Superior temporal gyrus (tissue), 1 donor: ENCODE data around the gene SLC35E4.
"Not testable (repeated sequence)": the region's sequence is repeated elsewhere in the genome, so short reads cannot be mapped to it uniquely, and the experiment has no call there.

Experiments
- DNase-seq: peaks from one replicate; pipeline ENCODE4 v3.0.0-alpha.2; 2016; ENCODE audit errors: extremely low spot score

Gene SLC35E4

GRCh38 chr22:30611197-30611596 is 24.4 kb upstream of the SLC35E4 start:
- DNase-seq: no peak

DNA sequence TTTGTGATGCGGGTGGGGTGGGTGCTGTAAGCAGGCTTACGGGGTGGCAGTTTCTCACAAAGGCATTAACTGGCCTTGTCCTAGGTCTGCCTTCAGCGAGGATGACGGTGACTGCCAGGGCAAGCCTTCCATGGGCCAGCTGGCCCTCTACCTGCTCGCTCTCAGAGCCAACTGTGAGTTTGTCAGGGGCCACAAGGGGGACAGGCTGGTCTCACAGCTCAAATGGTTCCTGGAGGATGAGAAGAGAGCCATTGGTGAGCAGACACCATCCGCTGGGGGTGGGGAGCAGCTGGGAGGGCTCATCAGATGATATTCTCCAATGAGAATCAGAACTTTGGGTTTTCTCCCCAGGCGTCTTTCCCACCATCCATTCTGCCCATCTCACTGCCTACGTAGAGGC is 22.8 kb upstream of the SLC35E4 start:
- DNase-seq: no peak

DNA sequence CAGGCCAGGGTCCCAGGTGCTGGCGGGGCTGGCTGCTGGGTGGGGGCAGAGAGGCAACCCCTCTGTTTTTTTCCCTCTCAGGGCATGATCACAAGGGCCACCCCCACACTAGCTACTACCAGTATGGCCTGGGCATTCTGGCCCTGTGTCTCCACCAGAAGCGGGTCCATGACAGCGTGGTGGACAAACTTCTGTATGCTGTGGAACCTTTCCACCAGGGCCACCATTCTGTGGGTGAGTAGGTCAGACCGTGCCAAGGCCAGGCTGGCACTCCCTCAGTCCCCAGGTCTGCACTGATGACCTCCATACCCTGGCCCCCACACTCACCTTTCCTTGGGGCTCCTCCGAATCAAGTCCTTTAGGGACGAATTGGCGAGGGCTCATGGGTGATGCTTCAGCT is 21.3 kb upstream of the SLC35E4 start:
- DNase-seq: no peak

DNA sequence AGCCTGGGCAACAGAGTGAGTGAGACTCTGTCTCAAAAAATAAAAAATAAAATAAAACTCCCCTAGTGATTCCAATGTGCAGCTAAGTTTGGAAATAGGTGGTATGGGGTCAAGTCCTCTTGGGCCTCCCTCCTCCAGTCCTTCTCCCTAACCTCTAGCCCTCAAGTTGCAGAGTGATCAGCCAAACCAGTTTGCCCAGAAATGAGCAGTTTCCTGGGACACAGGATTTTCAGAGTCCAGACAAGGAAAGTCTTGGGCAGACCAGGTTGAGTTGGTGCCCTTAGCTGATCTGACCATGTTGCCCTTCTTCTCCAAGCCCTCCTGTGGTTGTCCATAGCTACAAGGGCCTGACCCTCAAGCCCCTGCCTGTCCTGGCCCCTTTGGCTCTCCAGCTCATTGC is 20.7 kb upstream of the SLC35E4 start:
- no peak for DNase-seq

DNA sequence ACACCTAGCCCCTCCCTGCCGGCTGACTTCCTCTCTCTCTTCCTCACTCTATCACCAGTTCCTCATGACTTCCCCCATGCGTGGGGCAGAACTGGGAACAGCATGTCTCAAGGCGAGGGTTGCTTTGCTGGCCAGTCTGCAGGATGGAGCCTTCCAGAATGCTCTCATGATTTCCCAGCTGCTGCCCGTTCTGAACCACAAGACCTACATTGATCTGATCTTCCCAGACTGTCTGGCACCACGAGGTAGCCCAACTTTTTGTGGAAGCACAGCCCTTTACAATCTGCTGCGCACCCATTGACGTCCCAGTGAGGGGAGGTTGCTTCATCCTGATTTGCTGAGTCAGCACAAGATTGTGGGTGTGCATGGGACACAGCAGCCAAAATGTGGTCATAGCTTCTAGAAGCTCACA is 20.0 kb upstream of the SLC35E4 start:
- no peak for DNase-seq

DNA sequence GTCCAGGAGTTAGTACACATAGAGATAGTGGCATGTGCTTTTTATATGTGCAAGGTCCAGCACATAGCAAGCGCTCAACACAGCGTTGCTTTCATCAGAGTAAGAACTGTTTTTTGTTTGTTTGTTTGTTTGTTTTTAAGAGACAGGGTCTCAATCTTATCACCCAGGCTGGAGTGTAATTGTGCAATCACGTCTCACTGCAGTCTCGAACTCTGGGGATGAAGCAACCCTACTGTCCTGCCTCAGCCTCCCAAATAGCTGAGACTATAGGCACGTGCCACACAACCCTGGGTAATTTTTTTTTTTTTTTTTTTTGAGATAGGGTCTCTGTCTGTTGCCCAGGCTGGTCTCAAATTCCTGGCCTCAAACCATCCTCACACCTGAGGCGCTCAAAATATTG is 17.8 kb upstream of the SLC35E4 start:
- DNase-seq: no peak

DNA sequence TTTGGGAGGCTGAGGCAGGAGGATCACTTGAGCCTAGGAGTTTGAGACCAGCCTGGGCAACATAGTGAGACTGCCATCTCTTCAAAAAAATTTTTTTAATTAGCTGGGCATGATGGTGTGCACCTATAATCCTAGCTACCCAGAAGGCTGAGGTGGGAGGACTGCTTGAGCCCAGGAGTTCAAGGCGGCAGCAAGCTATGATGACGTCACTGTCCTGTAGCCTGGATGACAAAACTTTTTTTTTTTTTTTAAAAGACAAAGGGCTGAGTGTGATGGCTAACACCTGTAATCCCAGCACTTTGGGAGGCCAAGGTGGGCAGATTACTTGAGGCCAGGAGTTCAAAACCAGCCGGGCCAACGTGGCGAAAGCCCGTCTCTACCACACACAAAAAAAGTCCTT is 15.7 kb upstream of the SLC35E4 start:
- not testable (repeated sequence) for DNase-seq

- DNase-seq: no peak
Measured at GRCh38 chr22:30626413-30626812, 9.2 kb upstream of the SLC35E4 start.

DNA sequence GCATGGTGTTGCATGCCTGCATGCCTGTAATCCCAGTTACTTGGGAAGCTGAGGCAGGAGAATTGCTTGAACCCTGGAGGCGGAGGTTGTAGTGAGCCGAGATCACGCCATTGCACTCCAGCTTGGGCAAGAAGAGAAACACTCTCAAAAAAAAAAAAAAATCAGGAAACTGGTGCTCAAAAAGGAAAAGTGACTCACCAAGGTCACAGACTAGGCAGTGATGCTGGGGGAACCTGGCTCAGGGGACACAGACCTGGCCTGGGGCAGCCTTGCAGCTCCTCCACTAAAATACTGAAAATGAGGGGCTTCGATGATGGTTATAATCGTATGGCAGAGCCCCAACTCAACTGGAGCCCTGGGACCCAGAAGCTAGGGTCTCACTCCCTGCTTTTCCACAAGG is 8.1 kb upstream of the SLC35E4 start:
- DNase-seq: no peak

DNA sequence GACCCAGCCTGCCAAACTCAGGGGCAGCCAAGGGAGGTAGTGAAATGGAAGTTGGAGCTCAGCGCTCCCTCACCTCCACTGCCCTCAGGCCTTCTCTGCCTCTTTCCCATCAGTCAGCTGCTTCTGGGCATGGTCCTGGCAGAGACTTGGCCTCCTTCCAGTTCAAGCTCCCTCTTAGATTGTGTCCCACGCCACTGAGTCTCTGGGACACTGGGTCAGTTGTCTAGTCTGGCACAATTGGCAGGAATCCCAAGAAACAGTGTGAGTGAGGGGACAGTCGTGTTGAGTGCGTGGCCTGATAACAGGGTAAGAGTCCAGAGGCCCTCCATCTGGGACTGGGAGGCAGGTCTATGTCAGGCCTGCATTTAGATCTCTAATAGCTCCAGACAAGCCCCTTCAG is 7.1 kb upstream of the SLC35E4 start:
- peak; percentile 48 for DNase-seq

- DNase-seq: not testable (repeated sequence)
Measured at GRCh38 chr22:30631469-30631868, 4.1 kb upstream of the SLC35E4 start.

- DNase-seq: peak; percentile 96
Measured at GRCh38 chr22:30634471-30635233, 929 bp upstream of the SLC35E4 start.

GRCh38 chr22:30636226-30637077 is 871 bp downstream of the SLC35E4 start:
- peak; percentile 29 for DNase-seq

GRCh38 chr22:30637701-30638114 is 2.1 kb downstream of the SLC35E4 start:
- no peak for DNase-seq

GRCh38 chr22:30640361-30640760 is 4.8 kb downstream of the SLC35E4 start:
- no peak for DNase-seq

DNA sequence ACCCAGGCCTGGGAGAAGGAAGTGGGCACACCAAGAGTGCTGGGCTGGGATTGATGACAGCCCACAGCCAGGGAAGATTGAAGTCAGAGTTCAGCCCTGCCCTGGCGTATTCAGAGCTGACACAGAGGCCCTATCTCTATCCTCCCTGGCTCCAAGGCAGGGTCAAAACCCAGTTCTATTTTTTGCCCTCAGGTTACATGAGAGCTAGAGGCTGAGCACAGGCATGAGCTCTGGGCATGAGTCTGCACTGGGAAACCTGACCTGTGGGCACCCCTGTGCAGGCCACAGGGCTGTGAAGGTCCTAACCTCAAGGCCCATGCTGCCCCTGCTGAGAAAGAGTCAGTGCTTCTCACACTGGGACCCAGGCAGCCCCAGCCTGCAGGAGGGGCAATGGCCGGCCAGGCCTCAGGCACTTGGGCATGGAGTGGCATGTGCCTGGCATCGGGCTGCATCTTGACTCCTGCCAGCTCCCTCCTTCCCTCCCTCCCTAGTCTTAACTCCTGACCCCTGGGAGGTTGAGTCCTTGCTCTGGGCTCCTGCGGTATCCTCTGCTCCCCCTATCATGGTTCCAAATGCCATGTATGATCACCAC is 5.4 kb downstream of the SLC35E4 start:
- DNase-seq: no peak

- DNase-seq: peak; percentile 33
Measured at GRCh38 chr22:30643055-30643875, 7.7 kb downstream of the SLC35E4 start.

GRCh38 chr22:30646518-30647160 is 11.1 kb downstream of the SLC35E4 start:
- no peak for DNase-seq

GRCh38 chr22:30647536-30647935 is 12.0 kb downstream of the SLC35E4 start:
- no peak for DNase-seq

- DNase-seq: no peak
Measured at GRCh38 chr22:30648825-30649224, 13.2 kb downstream of the SLC35E4 start.

DNA sequence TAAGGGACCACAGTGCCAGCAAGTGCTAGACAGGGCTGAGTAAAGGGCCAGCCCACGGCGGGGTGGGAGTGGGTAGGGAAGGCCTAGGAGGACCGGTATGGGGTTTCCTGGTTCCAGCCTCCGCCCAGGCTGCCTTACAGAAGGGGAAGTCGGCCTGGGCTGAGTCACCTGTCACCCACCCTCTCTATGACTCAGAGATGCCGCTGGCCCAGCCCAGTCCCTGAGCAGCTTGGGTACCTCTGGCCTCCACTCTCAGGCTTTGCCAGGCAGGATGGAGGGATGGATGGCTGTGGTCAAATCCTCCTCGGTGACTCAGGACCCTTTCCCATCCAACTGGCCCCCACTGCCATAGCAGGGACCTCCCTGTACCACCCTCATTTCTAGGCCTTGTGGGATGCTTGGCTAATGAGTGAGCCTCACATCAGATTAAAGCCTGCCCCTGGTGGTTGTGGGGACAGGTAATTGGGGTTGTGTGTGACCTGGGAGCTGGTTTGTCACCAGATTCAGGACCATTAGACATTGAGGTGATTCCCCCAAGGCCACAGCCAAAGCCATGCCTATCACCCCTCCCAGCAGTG is 13.9 kb downstream of the SLC35E4 start:
- DNase-seq: no peak
